Measurements from ENCODE around the gene SPTBN1. TPM values are rescaled to one million over a fixed set of nuclear protein-coding genes. Genes with fewer than 3 reads are reported as not detected.

SPTBN1 gene
- total RNA-seq, 2 experiments from 2014 or later, result 132 to 183 TPM

GRCh38 chr2:54680397-54681041, 224.4 kb downstream of the SPTBN1 start:
- ChIA-PET CTCF (ENCODE audit: unreplicated experiment) (interaction anchor here (0.9 kb wide), 1 partner anchor 15 kb away, joined by 3 read pairs; no protein-coding TSS in a partner anchor), POLR2A (interaction anchor here (0.7 to 1.1 kb wide), 4 partner anchors 98 to 175 kb away, joined by 3 to 4 read pairs (median 3); no protein-coding TSS in a partner anchor)
- TF ChIP-seq, protein P1, sequence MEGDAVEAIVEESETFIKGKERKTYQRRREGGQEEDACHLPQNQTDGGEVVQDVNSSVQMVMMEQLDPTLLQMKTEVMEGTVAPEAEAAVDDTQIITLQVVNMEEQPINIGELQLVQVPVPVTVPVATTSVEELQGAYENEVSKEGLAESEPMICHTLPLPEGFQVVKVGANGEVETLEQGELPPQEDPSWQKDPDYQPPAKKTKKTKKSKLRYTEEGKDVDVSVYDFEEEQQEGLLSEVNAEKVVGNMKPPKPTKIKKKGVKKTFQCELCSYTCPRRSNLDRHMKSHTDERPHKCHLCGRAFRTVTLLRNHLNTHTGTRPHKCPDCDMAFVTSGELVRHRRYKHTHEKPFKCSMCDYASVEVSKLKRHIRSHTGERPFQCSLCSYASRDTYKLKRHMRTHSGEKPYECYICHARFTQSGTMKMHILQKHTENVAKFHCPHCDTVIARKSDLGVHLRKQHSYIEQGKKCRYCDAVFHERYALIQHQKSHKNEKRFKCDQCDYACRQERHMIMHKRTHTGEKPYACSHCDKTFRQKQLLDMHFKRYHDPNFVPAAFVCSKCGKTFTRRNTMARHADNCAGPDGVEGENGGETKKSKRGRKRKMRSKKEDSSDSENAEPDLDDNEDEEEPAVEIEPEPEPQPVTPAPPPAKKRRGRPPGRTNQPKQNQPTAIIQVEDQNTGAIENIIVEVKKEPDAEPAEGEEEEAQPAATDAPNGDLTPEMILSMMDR (conservative IDR thresholded peaks at IDR 0.05; ENCODE audit: low read length), result no peak
- TF ChIP-seq EZH2phosphoT487 (IDR thresholded peaks at IDR 0.05; ENCODE audit: borderline replicate concordance, low read depth, low read length), result no peak
- H3K27ac ChIP-seq (ENCODE audit: low read depth, low read length, poor library complexity, severe bottlenecking), result no peak overlapping the region
- H3K9me3 ChIP-seq (ENCODE audit: low read length), result no peaks in the 10 kb centered on the region
- DNase-seq (ENCODE audit: low spot score), result peak; percentile 32
- no peak overlapping the region for H3K4me2 ChIP-seq (ENCODE audit: low read length)
- no peaks in the 10 kb centered on the region for H3K36me3 ChIP-seq (ENCODE audit: insufficient read depth, low read length)
- no peaks in the 10 kb centered on the region for H3K9me2 ChIP-seq (ENCODE audit: insufficient read depth, low read length)
- no peaks in the 10 kb centered on the region for H3K79me2 ChIP-seq (ENCODE audit: insufficient read depth, low read depth, low read length)
- no peaks in the 10 kb centered on the region for H4K20me1 ChIP-seq (ENCODE audit: insufficient read depth, low read length)
- H2AFZ ChIP-seq (ENCODE audit: low read length), result peak overlapping the region; percentile 8; the same call in 1 of the 2 replicates
- intact Hi-C loops (cut with micrococcal nuclease; ENCODE audit: unreplicated experiment), result no loop called here
- H3K4me1 ChIP-seq (ENCODE audit: insufficient read depth, low read length, poor library complexity, severe bottlenecking), result peaks cover 32% of the 10 kb centered on the region
- no peak overlapping the region for H3K4me3 ChIP-seq (ENCODE audit: low read depth, low read length, poor library complexity, severe bottlenecking)
- no TSS peak for BruUV-seq (replicated peaks)

- H3K79me2 ChIP-seq (ENCODE audit: insufficient read depth, low read depth, low read length), result no peaks in the 10 kb centered on the region
- no peak for TF ChIP-seq EZH2phosphoT487 (IDR thresholded peaks at IDR 0.05; ENCODE audit: borderline replicate concordance, low read depth, low read length)
- TF ChIP-seq, protein P1 (conservative IDR thresholded peaks at IDR 0.05; ENCODE audit: low read length), result no peak
- ChIA-PET CTCF (ENCODE audit: unreplicated experiment) (interaction anchor here (0.9 kb wide), 1 partner anchor 16 kb away, joined by 3 read pairs; no protein-coding TSS in a partner anchor), POLR2A (interaction anchor here (0.7 kb wide), 1 partner anchor 15 kb away, joined by 3 read pairs; no protein-coding TSS in a partner anchor)
- no peak overlapping the region for H3K4me2 ChIP-seq (ENCODE audit: low read length)
- no peak overlapping the region for H3K27ac ChIP-seq (ENCODE audit: low read depth, low read length, poor library complexity, severe bottlenecking)
- peaks cover 32% of the 10 kb centered on the region for H3K4me1 ChIP-seq (ENCODE audit: insufficient read depth, low read length, poor library complexity, severe bottlenecking)
- no peak overlapping the region for H3K4me3 ChIP-seq (ENCODE audit: low read depth, low read length, poor library complexity, severe bottlenecking)
- BruUV-seq (replicated peaks), result no TSS peak
- no peaks in the 10 kb centered on the region for H3K36me3 ChIP-seq (ENCODE audit: insufficient read depth, low read length)
- DNase-seq (ENCODE audit: low spot score), result no peak
- no peaks in the 10 kb centered on the region for H3K9me3 ChIP-seq (ENCODE audit: low read length)
- H4K20me1 ChIP-seq (ENCODE audit: insufficient read depth, low read length), result no peaks in the 10 kb centered on the region
- intact Hi-C loops (cut with micrococcal nuclease; ENCODE audit: unreplicated experiment), result no loop called here
- H3K9me2 ChIP-seq (ENCODE audit: insufficient read depth, low read length), result no peaks in the 10 kb centered on the region
- H2AFZ ChIP-seq (ENCODE audit: low read length), result no peak overlapping the region
Observed at GRCh38 chr2:54681416-54681815, 225.3 kb downstream of the SPTBN1 start.

DNA sequence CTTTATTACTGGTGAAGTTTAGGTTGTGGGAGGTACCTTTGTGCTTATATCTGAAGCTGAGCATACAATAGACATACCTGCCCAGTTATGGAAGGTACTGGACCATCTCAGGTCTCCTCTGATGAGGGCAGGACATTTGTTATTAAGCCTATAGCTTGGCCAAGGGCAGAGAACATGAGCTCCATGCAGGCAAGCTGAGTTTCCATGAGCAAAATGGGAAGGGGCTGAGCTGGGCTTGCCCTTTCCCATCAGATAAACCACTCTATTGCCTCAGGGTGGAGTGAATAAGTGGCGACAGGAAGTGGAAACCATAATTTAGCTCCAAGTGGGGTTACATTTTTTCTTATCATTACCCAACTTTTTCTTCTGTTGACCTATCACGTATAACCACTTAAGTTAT, 227.5 kb downstream of the SPTBN1 start:
- Histone ChIP-seq H2AFZ (ENCODE audit: low read length) (no peak overlapping the region), H3K79me2 (ENCODE audit: insufficient read depth, low read depth, low read length) (no peaks in the 10 kb centered on the region), H3K9me2 (ENCODE audit: insufficient read depth, low read length) (no peaks in the 10 kb centered on the region), H3K27ac (ENCODE audit: low read depth, low read length, poor library complexity, severe bottlenecking) (no peak overlapping the region), H4K20me1 (ENCODE audit: insufficient read depth, low read length) (no peaks in the 10 kb centered on the region), H3K9me3 (ENCODE audit: low read length) (no peaks in the 10 kb centered on the region), H3K36me3 (ENCODE audit: insufficient read depth, low read length) (no peaks in the 10 kb centered on the region), H3K4me3 (ENCODE audit: low read depth, low read length, poor library complexity, severe bottlenecking) (no peak overlapping the region), H3K4me2 (ENCODE audit: low read length) (no peak overlapping the region), H3K4me1 (ENCODE audit: insufficient read depth, low read length, poor library complexity, severe bottlenecking) (peaks cover 16% of the 10 kb centered on the region)
- POLR2A ChIA-PET, result interaction anchor here (0.6 to 1.9 kb wide), 5 partner anchors 11 to 141 kb away, joined by 3 to 9 read pairs (median 5); no protein-coding TSS in a partner anchor
- intact Hi-C loops (cut with micrococcal nuclease; ENCODE audit: unreplicated experiment), result no loop called here
- no peak for DNase-seq (ENCODE audit: low spot score)
- TF ChIP-seq EZH2phosphoT487 (IDR thresholded peaks at IDR 0.05; ENCODE audit: borderline replicate concordance, low read depth, low read length), result no peak
- TF ChIP-seq, protein P1 (conservative IDR thresholded peaks at IDR 0.05; ENCODE audit: low read length), result no peak
- CTCF ChIA-PET (ENCODE audit: unreplicated experiment), result interaction anchor here (0.6 to 1.3 kb wide), 2 partner anchors 18 to 174 kb away, joined by 3 to 5 read pairs; no protein-coding TSS in a partner anchor
- BruUV-seq (replicated peaks), result no TSS peak

Measured in OCI-LY7 (cell line).